Mucosa of gallbladder (tissue), 1 donor: Measurements from ENCODE around the gene DGKH. TPM values are rescaled to one million over a fixed set of nuclear protein-coding genes. Genes with fewer than 3 reads are reported as not detected.
A peak's percentile ranks its signal among the peaks of the same experiment; 100 is the strongest.

ENCODE experiments used
- DNase-seq: peaks from one replicate; pipeline ENCODE4 v3.0.0-alpha.2; 2020; ENCODE audit warnings: low spot score
- total RNA-seq: library from RNA; stranded (reverse); gene quantifications from one replicate; pipeline ENCODE4 v1.2.1, GENCODE V29; 2021
- donor health status: DM: no; HTN: no; CAD: no.

The DGKH gene
- total RNA-seq, 1 donor from 2014 or later = 16.8 TPM

DNA sequence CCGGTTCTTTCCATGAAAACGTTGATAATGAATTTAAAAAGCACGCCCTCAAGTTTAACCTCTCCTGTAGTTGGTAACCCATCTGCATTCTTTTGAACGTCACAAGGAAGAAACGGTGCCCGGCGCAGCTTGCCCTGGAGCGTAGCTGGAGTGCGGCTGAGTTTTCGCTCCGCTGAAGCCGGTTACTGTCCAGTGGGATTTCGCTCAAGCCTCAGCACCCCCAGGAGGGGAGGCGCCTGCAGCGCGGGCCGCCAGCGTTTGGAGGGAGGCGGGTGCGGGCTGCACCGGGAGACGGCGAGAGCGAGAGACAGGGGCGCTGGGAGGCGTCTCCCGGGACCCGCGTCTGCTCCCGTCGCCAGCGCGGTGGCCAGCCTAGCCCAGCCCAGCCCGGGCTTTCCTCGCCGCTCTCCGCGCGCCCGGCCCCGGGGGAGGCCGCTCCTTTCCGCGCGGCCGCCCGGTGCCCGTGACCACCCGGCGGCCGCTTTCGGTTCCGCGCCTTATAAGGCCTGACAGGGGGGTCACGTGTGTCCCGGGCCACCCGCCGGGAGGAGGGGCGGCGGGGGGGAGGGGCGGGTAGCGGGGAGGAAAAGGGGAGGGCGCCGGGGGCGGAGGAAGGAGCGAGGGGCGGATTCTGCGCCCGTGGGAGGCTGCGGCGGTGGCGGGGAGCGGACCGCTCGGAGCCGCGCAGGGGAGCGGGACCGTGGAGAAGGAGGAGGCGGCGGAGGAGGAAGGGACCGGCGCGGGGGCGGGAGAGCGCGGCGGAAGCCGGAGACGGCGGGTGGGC lies 8.3 kb upstream of the DGKH start:
- peak; percentile 93 for DNase-seq

DNA sequence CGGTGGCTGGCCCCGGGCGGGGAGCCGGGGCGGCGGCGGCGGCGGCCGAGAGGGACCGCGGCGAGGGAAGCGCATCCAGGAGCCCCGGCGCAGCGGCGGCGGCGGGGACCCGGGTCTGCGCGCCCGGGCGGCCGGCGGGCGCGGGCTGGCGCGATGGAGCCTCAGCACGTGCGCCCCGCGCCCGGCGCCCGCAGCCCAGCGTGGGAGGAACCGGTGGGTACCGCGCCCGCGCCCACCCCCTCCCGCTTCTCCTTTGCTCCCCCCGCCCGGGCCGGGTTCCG lies 7.8 kb upstream of the DGKH start:
- DNase-seq = no peak

DNA sequence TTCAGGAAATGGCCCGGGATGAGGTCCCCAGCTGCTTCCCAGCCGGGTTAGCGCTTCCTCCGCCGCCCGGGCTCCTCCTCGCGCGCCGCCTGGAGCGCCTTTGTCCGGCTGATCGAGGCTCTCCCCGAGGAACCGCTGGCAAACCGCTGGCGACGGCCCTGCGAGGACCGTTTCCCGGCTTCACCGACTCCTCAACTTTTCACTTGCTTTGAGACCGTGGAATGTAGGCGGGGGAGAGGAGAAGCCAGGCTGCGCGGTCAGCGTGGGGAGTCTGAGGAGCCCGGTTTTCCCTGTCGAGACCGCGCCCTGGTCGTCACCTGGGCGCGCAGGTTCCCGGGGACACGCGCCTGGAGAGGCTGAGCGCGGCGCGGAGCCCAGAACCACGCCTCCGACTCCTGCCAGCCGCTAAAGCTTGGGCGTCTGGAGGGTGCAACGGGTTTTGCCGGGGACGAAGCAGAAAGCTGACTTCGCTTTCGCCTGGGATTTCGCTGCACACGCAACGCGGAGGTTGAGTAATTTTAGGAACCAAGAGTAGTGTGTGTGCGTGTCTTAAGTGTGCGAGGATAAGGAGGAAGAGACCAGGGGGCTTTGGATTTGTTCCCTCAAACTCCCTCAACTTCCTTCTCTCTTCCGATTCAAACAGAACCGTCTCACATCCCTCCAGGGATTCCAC lies 7.3 kb upstream of the DGKH start:
- peak; percentile 40 for DNase-seq

DNA sequence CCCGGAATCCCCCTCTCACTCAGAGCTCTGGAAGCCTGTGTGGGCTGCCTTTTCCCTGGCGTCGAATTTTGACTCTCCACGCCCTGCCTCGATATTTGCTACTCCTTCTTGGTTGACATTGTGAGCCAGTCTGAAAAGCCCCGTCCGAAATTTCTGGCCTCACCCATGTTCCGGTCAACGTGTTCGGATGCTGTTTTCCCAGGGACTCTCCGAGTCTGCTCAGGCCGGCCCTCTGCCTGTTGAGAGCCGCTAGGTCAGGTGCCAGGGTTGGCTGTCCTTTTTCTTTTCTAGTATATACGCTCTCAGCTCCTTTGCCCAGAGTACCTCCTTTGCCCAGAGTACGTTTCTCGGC lies 6.8 kb upstream of the DGKH start:
- DNase-seq = peak; percentile 60

DNA sequence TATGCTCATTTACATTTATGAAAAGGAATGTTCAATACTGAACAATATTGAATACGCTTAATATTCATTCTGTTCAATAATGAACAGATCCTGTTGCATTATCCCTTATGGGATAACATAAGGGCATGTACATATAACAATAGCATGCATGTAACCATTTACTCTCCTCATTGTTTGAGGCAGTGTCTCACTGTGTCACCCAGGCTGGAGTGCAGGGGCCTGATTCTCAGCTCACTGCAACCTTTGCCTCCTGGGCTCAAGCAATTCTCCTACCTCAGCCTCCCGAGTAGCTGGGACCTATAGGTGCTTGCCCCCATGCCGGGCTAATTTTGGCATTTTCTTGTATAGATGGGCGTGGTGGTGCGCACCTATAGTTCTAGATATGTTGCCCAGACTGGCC lies 4.8 kb upstream of the DGKH start:
- DNase-seq = no peak

DNA sequence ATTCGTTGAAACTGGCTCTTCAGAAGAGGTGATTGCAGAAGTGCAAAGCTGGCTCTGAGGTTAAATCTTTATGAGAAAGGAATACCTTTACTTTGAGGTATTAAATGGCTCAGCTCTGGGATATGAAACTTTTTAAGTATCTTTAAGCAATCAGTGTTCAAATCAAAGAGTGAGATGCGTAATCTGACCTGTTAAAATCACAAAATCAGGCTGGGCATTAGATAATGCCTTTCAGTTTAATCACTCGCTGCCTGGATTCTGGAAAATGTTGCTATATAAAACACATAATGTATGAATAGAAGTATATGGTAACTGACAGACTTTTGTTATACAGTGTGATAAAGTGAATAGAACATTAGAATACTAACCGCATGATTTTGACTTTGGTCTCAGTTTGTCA lies 2.0 kb upstream of the DGKH start:
- no peak for DNase-seq

DNA sequence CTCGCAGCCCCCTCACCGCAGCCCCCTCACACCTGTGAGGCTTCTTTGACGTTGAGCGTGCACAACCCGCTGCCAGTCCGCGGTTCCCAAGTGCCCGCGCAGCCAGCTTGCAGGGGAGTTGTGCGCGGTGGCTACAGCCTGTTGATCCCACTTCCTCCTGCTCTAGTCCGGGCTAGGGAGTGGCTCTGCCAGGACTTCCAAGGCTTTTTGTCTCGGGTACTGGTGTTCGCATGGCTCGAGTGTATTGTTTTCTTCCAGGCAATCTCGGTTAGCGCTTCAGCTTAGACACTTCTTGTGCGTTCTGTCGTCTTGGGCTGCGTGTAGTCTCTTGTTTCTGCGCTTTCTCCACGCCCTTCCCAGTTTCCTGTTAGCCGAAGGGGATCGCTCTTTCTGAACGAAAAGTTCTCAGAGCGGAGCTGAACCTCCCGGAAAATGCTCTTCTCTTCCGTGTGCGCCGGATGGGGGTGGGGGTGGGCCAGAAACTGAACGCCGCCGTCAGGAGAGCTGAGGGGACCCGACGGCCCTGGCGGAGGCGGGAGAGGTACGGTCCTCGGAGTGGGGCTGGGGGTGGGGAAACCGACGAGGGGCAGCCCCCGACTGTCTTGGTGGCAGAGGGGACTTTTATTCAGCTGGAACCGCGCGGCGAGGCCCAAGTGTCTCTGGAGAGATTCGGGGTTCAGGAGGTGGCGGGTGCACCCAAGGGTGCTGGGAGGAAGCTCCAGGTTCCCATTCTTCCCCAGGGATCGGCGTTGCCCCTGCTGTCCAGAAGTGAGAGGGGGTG lies 697 bp upstream of the DGKH start:
- DNase-seq = peak; percentile 51

DNA sequence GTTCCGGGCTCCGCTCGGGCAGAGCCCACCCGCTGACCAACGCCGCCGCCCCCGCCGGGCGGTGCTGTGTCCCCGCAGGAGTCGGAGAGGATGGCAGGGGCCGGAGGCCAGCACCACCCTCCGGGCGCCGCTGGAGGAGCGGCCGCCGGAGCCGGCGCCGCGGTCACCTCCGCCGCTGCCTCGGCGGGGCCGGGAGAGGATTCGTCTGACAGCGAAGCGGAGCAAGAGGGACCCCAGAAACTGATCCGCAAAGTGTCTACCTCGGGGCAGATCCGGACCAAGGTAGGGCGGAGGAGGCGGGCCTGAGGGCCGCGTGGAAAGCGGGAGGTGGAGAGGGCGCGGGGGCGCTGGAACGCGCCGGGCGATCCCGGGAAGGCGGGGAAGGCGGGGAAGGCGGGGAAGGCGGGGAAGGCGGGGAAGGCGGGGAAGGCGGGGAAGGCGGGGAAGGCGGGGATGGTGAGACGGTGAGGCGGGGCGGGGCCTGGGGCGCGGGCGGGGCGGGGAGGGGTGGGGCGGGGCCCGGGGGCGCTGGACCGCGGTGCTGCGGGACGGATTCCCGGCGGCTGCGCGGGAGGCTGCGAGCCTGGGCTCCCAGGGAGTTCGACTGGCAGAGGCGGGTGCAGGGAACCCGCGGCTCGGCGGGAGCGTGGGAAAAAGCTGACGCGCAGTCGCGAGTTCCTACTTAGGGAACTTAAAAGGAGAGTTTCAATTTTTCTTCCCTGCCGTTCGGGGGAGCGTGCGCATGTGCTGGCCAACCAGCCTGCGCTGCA lies 421 bp downstream of the DGKH start:
- DNase-seq = peak; percentile 81

DNA sequence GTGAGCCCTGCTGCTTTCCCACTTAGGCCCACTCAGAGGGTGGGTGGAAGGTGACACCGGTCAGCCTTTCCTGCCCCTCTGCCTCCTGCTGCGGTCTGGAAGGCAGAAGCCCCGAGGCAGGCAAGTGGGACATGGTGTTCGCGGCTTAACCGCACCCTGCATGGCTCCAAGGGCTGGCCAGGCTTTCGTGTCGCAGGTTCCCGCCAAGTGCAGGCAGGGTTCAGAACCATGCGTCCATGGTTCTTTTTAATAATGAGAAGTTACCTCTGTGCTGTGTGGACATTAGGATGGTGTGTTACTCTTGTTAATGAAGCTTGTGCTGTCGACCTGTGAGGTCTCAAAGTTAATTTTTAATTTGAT lies 986 bp downstream of the DGKH start:
- no peak for DNase-seq

DNA sequence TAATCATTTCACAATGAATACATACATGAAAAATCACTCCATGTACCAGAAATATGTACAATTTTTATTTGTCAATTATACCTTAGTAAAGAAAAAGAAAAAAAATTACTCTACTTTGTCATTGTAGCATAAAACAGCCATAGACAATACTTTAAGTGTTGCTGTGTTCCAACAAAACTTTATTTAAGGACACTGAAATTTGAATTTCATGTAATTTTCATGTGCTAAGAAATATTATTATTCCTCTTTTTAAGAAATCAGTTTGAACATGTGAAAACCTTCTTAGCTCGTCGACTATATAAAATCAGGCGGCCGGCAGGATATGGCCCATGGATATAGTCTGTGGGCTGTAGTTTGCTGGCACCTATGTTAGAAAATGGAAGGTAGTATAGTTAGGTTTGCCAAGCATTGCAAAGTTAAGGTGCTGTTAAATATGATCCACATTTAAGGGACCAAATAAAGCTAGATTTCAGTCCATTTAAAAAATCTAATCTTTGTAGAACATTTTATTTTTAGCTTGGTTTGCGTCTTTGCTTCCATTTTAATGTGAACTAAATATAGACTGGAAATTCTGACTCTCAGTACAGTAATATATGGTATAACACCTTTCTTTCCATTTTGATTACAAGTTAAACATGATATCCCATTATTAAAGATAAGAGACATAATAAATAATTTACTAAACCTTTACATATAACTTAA lies 6.5 kb downstream of the DGKH start:
- no peak for DNase-seq

DNA sequence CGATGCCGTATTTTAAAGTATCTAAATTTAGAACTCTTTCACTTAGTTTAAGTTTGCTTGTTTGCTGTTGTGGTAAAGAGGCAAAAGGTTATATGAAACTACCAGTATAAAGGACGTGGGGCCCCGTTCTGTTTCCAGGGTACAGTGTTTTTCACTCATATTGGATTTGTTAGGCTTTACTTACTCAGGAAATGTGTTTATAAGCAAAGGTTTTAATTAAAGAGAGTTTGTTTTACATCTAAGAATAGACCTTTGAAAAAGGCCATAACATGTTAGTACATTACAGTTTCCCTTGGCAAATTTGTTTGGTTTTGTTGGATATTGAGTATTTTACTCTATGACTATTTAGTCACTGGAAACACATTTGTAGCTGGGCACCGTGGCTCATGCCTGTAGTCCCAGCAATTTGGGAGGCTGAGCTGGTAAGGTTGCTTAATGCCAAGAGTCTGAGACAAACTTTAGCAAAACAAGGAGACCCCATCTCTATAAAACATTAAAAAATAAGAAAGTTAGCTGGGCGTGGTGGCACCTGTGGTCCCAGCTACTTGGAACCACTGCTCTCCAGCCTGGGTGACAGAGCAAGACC lies 7.1 kb downstream of the DGKH start:
- DNase-seq = no peak

DNA sequence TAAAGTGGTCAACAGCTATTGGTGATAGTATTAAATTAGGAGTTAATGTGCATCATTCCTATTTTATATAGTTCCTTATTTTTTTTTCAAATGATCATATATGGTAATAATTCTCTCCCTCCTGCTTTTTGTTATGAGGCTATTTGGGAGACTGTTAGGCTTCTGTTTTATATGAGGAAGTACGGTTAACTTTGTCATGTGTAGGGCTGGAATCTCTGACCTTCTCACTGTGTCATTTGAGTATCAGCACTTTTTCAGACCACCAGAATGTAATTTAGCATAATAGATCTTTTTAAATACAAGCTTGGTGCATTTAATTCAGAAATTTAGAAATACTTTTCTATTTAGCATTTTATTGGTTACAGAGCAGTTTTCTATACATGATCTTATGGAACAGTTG lies 7.7 kb downstream of the DGKH start:
- DNase-seq = no peak

DNA sequence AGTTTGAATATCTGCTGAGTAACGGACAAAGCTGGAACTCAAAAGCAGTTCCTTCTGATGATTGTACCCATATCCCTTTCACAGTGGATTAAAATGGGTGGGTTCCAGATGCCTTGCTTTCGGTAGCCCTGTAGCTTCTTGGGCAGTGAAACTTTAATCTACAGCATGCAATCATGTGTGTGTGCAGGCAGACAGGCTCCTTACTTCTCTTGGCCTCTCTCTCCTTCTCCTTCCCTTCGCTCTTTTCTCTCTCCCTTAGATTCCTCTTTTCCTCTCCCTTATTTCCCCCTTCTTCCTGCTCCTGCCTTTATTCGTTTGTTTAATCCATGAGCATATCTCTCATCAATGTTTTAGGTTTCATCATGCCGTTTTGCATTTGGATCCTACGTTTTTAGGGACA lies 8.1 kb downstream of the DGKH start:
- no peak for DNase-seq

DNA sequence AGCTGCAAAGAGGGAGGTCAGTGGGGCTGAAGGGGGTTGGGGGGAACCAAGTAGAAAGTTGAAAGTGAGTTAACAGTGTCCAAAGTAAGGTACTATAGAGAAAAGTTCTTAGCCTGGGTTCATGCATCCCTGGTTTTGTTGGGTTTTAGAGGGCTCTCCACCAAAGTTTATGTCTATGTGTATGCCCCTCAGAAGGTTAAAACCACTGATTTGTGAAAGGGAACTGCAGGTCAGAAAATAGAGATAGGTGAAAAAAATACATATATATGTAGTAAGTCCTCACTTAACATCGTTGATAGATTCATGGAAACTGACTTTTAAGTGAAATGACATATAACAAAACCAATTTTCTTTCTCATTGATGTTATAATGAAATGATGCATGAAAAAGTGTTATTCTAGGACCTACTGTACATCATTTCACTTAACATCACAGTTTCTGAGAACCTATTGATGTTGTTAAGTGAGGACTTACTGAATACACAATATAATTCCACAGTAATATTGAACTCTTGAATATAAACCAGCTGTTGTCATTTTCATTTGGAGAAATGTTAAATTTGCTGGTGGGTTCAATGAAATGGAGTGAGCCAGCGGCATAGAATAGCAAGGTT lies 9.6 kb downstream of the DGKH start:
- DNase-seq = no peak

DNA sequence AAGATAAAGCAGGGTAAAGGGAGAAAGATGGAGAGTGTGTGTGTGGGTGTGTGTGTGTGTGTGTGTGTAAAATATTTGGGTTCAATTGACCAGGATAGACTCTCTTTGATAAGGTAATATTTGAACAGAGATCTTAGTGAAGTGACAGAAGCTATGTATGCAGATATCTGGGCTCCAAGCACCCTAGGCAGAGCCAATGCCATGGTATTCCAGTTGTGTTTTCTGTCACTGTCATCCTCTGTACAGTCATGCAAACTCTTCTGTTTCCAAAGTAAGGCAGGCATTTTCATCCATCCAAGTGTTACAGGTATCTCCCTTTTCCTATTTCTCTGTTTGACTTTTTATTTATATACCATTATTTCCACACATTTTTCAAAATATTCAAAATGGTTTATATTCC lies 13.5 kb downstream of the DGKH start:
- DNase-seq = no peak

DNA sequence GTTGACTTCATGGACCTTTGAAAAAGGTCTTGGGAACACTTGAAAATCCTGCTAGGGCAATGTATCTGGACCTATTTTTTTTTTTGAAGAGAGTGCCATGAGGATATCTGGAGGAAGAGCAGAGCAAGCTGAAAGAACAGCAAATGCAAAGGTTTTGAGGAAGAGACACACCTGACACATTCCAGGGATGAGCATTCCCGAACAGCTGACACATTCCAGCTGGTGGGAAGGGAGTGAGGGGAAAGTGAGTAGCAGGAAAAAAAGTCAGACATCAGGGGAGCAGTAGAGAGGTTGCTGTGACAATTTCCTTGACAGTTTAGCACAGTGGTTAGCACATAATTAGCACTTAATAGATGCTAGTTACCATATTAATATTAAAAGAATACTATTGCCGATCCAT lies 14.7 kb downstream of the DGKH start:
- DNase-seq = no peak

DNA sequence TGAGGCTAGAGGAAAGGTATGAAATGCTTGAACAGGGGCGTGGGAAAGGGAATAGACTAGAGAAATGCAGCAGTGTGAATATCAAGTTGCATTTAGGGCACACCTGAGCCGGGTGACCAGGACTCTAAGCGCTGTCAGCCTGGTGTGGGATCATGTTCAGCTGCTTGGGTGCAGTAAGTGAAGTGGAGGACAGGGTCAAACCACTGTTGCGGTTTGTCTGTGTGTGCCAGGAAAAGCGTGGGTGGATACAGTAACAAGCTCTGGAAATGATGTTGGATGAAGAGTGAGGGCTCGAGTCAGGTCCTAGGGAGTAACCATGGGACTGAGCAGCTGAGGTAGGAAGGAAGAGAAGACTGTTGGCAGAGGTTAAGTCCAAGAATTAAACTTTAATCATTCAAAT lies 15.8 kb downstream of the DGKH start:
- no peak for DNase-seq

DNA sequence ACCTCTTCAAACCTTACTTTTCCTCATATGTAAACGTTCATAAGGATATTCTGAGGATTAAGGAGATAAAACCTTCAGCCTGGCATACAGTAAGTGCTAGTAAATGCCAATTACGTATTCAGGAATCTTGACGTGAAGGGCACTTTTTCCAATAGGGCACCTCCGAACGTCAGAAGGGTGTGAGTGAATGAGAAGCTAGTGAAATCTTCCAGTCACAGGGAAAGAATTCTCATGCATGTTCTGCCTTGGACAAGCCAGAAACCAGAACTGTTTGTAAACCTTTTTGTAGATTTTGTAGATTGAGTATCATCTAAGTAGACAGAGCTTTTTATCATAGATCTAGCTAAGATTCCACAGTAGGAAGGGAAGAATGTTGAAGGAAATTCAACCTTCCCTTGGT lies 16.5 kb downstream of the DGKH start:
- DNase-seq = no peak

DNA sequence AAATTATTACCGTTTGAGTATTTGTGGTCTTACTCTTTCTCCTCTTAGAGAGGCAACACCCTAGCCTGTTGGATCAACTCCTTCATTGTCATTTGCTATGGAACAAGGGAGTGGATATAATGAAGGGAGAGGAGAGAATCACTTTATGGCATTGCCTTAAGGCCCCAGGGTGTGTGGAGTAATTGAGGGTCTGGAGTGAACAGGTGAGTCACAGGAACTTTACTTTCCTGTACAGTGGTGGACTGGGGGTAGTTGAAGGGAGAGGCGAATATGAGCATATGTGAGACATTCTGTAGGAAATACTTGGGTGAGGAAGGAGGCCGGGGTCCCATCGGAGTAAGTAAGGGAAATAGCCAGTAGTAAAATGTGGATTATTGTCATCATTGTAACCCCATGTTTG lies 17.0 kb downstream of the DGKH start:
- no peak for DNase-seq

DNA sequence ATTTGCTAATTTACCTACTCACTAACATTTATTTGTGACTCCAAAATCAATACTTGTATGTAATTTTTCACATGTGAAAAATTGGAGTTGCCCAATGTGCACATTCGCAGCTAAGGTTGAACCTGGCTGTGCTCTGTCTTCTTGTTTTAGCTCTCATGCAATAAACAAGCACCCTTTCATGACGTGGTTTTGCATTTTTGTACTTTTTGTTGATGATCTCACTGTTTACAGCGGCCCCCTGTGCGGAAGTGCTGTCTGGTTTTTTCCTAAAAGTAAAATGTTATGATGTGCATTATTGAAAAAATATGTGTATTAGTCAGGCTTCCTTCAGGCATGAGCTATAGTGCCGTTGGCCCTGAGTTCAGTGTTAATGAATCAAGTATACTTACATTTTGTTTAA lies 18.1 kb downstream of the DGKH start:
- no peak for DNase-seq

DNA sequence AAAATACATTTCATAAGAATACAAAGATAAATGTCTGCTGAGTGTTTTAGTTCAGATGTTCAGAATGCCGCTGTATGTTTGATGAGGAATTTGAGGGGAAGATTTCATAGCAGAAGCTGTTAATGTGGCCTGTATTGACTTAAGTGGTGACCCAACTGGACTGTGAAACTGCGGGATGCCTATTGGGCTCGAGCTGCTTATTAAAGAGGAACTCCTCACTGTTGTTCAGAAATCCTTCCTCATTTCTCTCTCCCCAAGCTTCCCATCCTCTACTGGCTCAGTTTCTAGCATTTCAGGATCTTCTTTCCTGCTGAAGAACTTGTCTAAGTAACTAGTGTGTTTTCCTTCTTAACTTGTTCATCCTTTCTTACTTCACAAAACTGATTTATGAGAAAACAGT lies 20.4 kb downstream of the DGKH start:
- no peak for DNase-seq
